H1 (cell line): ENCODE data around the gene HDAC7. TPM values are rescaled to one million over a fixed set of nuclear protein-coding genes. Genes with fewer than 3 reads are reported as not detected.
A peak's percentile ranks its signal among the peaks of the same experiment; 100 is the strongest.

ENCODE experiments used
- CTCF ChIA-PET: fragments of 300-600 bp; sonication (Branson Sonifier 250); formaldehyde crosslinking; loops from one replicate; lab custom pipeline; 2021; ENCODE audit not compliant: partially characterized antibody; lab: Charles Lee
- POLR2A ChIA-PET: fragments of 300-600 bp; sonication (Branson Sonifier 250); formaldehyde crosslinking; loops from one replicate; lab custom pipeline; 2021; ENCODE audit warnings: inconsistent platforms; ENCODE audit not compliant: partially characterized antibody; lab: Charles Lee
- DNase-seq, 2 experiments: peaks; one replicate each; pipeline versions ENCODE4 v3.0.0 to v3.0.0-alpha.2; 2010 to 2022; ENCODE audit warnings: low spot score in 2 of 2, low read depth in 1 of 2, mixed read lengths in 1 of 2
- FAIRE-seq: peaks from 2 replicates; lab custom pipeline; 2011; peaks lifted over from hg19 to GRCh38; lab: Jason Lieb, UNC
- H2AFZ ChIP-seq: 2 replicates; pipeline ENCODE4 v1.8.1; 2012; ENCODE audit warnings: low read length, inconsistent platforms
- H2AK5ac ChIP-seq: 2 replicates; pipeline ENCODE4 v1.6.1; 2013; ENCODE audit warnings: low read depth, low read length
- H2BK120ac ChIP-seq: replicated peaks from 2 replicates; pipeline ENCODE3; 2013; ENCODE audit warnings: low read depth, low read length, inconsistent platforms
- H2BK12ac ChIP-seq: 2 replicates; pipeline ENCODE4 v1.6.1; 2013; ENCODE audit warnings: low read depth, low read length
- H2BK15ac ChIP-seq: 2 replicates; pipeline ENCODE4 v1.6.1; 2013; ENCODE audit warnings: low read length
- H2BK20ac ChIP-seq: 2 replicates; pipeline ENCODE4 v1.6.1; 2013; ENCODE audit warnings: low read length
- H2BK5ac ChIP-seq: 2 replicates; pipeline ENCODE4 v1.6.1; 2013; ENCODE audit warnings: low read depth, low read length
- H3K14ac ChIP-seq: 2 replicates; pipeline ENCODE4 v1.6.1; 2013; ENCODE audit warnings: inconsistent platforms; ENCODE audit not compliant: insufficient read length
- H3K18ac ChIP-seq: 2 replicates; pipeline ENCODE4 v1.6.1; 2013; ENCODE audit warnings: low read length; ENCODE audit errors: extremely low read depth
- H3K23ac ChIP-seq: 2 replicates; pipeline ENCODE4 v1.6.1; 2013; ENCODE audit warnings: inconsistent platforms; ENCODE audit not compliant: insufficient read length
- H3K23me2 ChIP-seq: 2 replicates; pipeline ENCODE4 v1.6.1; 2013; ENCODE audit warnings: low read depth, low read length
- H3K27ac ChIP-seq: 2 replicates; pipeline ENCODE4 v1.6.1; 2011; ENCODE audit warnings: low read depth, low read length, inconsistent platforms
- H3K27me3 ChIP-seq, 4 experiments: replicated peaks in 1 of 4; 1 replicate in 1 of 4; 2 replicates in 3 of 4; pipeline versions ENCODE4 v1.6.1 to v1.8.1; 2011 to 2013; ENCODE audit warnings: low read length in 3 of 4, mild to moderate bottlenecking in 3 of 4, inconsistent platforms in 2 of 4, mixed read lengths in 2 of 4, moderate library complexity in 1 of 4; ENCODE audit not compliant: control insufficient read depth in 3 of 4, insufficient read depth in 3 of 4; ENCODE audit errors: extremely low read depth in 1 of 4
- H3K36me3 ChIP-seq, 4 experiments: 2 replicates each; pipeline versions ENCODE4 v1.6.1 to v1.8.1; 2011 to 2013; ENCODE audit warnings: mild to moderate bottlenecking in 4 of 4, low read length in 3 of 4, moderate library complexity in 2 of 4, control low read depth in 1 of 4, inconsistent platforms in 1 of 4; ENCODE audit not compliant: insufficient read depth in 4 of 4, control insufficient read depth in 2 of 4
- H3K4ac ChIP-seq: replicated peaks from 2 replicates; pipeline ENCODE3; 2013; ENCODE audit warnings: low read length, low read depth, mixed read lengths, inconsistent platforms; ENCODE audit not compliant: insufficient read length
- H3K4me1 ChIP-seq, 4 experiments: replicated peaks in 1 of 4; 1 replicate in 1 of 4; 2 replicates in 3 of 4; pipeline versions ENCODE4 v1.6.1 to v1.8.1; 2011 to 2013; ENCODE audit warnings: low read length in 3 of 4, inconsistent platforms in 2 of 4, mixed read lengths in 1 of 4; ENCODE audit not compliant: insufficient read depth in 4 of 4, control insufficient read depth in 3 of 4
- H3K4me2 ChIP-seq, 2 experiments: 2 replicates each; pipeline versions ENCODE4 v1.6.1 to v1.8.1; 2011 to 2013; ENCODE audit warnings: low read depth in 2 of 2, low read length in 2 of 2, control low read depth in 1 of 2, inconsistent platforms in 1 of 2, mild to moderate bottlenecking in 1 of 2; ENCODE audit not compliant: insufficient read depth in 1 of 2
- H3K4me3 ChIP-seq, 4 experiments: fragments of 200-600, 300-600 bp in 1 of 4; sonication (generic), shearing (Covaris generic), sonication (Bioruptor Twin) in 1 of 4; 2 replicates each; pipeline versions ENCODE4 v1.5.1 to v1.8.1; 2011 to 2016; ENCODE audit warnings: low read length in 4 of 4, low read depth in 3 of 4, control low read depth in 2 of 4, inconsistent platforms in 2 of 4, mild to moderate bottlenecking in 2 of 4, mixed read lengths in 1 of 4, moderate library complexity in 1 of 4; ENCODE audit not compliant: insufficient read depth in 2 of 4; ENCODE audit errors: extremely low read depth in 1 of 4
- H3K56ac ChIP-seq: replicated peaks from 2 replicates; pipeline ENCODE3; 2013; ENCODE audit warnings: low read depth, mild to moderate bottlenecking, mixed read lengths, low read length, inconsistent platforms; ENCODE audit not compliant: insufficient read length
- H3K79me1 ChIP-seq: 2 replicates; pipeline ENCODE4 v1.6.1; 2013; ENCODE audit warnings: low read depth, low read length, control low read depth
- H3K79me2 ChIP-seq, 2 experiments: 2 replicates each; pipeline versions ENCODE4 v1.6.1 to v1.8.1; 2012 to 2013; ENCODE audit warnings: low read length in 2 of 2, mild to moderate bottlenecking in 2 of 2, inconsistent platforms in 1 of 2; ENCODE audit not compliant: insufficient read depth in 2 of 2, control insufficient read depth in 1 of 2
- H3K9ac ChIP-seq, 4 experiments: replicated peaks in 1 of 4; 1 replicate in 1 of 4; 2 replicates in 3 of 4; pipeline versions ENCODE4 v1.6.1 to v1.8.1; 2011 to 2013; ENCODE audit warnings: low read depth in 3 of 4, low read length in 3 of 4, control low read depth in 2 of 4, mild to moderate bottlenecking in 2 of 4, moderate library complexity in 2 of 4, inconsistent platforms in 1 of 4; ENCODE audit errors: extremely low read depth in 1 of 4
- H3K9me3 ChIP-seq, 2 experiments: 2 replicates each; pipeline versions ENCODE4 v1.6.1 to v1.8.1; 2012 to 2013; ENCODE audit warnings: mild to moderate bottlenecking in 2 of 2, moderate library complexity in 2 of 2, control low read depth in 1 of 2, inconsistent platforms in 1 of 2, low read depth in 1 of 2, low read length in 1 of 2, mixed read lengths in 1 of 2; ENCODE audit not compliant: insufficient read depth in 2 of 2
- H4K20me1 ChIP-seq, 2 experiments: replicated peaks in 1 of 2; 2 replicates each; pipeline versions ENCODE3 to v1.8.1; 2011 to 2013; ENCODE audit warnings: inconsistent platforms in 2 of 2, low read length in 2 of 2, mild to moderate bottlenecking in 1 of 2; ENCODE audit not compliant: insufficient read depth in 2 of 2, control insufficient read depth in 1 of 2
- H4K5ac ChIP-seq: 2 replicates; pipeline ENCODE4 v1.6.1; 2013; ENCODE audit warnings: low read length, low read depth, mixed read lengths, inconsistent platforms; ENCODE audit not compliant: insufficient read length
- H4K8ac ChIP-seq: 2 replicates; pipeline ENCODE4 v1.8.0; 2013; ENCODE audit warnings: mild to moderate bottlenecking, moderate library complexity, low read length, inconsistent platforms; ENCODE audit not compliant: insufficient read depth; ENCODE audit errors: extremely low read depth
- H4K91ac ChIP-seq: replicated peaks from 2 replicates; pipeline ENCODE3; 2013; ENCODE audit warnings: low read length, mixed read lengths, inconsistent platforms; ENCODE audit not compliant: insufficient read length
- BRCA1 ChIP-seq: IDR thresholded peaks from 2 replicates; pipeline ENCODE4 v1.6.1; 2012; ENCODE audit warnings: low read depth, low read length, improper control_type of control experiment
- CBX5 ChIP-seq: fragments of 300-800, 300-1000 bp; sonication (generic); IDR thresholded peaks from 2 replicates; pipeline ENCODE4 v1.7.1; 2016; ENCODE audit warnings: antibody characterized with exemption, low read length, low read depth
- WGBS, 2 experiments: shearing (Covaris generic) in 1 of 2; methylation state at CpG; one replicate each; pipeline versions ENCODE4 v1.1.6 to v1.1.7; 2013 to 2015; ENCODE audit warnings: low lambda C conversion rate in 2 of 2, mixed read lengths in 2 of 2, inconsistent platforms in 1 of 2, low coverage in 1 of 2, missing lambda C conversion rate in 1 of 2; ENCODE audit not compliant: insufficient replicate concordance in 2 of 2, insufficient coverage in 1 of 2, insufficient read length in 1 of 2; ENCODE audit errors: extremely low coverage in 1 of 2, missing lambda C conversion rate in 1 of 2; 5-methylcytosine and 5-hydroxymethylcytosine counted together
- polyA plus RNA-seq, 7 experiments: library from polyadenylated mRNA; depleted of rRNA in 3 of 7; stranded (reverse) in 5 of 7; unstranded in 2 of 7; fragments of >200 nt in 5 of 7; fragments of 200-250 nt in 2 of 7; gene quantifications; 1 replicate in 5 of 7; 2 replicates in 1 of 7; 4 replicates in 1 of 7; pipeline versions ENCODE4 v1.2.1 to v1.2.3, GENCODE V29; 2011 to 2013; ENCODE audit warnings: missing spikeins in 2 of 7, mixed read lengths in 2 of 7
- total RNA-seq: library from RNA; stranded (reverse); fragmentation: NEBNext Ultra II Directional; extraction: Animal tissue kit (Norgen Biotek cat#: 25700); gene quantifications from 2 replicates; pipeline ENCODE4 v1.2.1, GENCODE V29; 2021

HDAC7 gene
- total and polyA plus RNA-seq, 2 of the 8 experiments (the other 6 are each of a cell fraction or from before 2014, with no cell fraction given) = 25.5 to 84.9 TPM

DNA sequence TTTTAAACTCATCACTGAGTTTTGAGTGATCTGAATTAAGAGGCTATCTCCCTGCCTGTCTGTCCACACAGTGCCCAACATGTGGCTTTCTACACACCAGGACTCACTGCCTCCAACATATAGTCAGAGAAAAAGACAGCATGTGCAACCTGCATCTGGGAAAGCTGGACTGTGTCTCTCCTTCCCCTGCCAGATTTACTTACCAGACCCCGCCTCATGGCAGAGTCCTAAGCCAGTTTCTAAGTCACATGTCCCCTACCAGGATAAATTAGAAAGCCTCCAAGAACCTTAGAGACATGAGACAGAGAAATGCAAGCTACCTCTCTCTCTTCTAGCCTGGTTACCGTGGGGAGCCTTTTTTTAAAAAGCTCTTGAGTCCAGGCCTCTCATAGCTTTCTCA is 2.7 kb upstream of the HDAC7 start:
- ChIA-PET CTCF (interaction anchor here (1.3 to 58.8 kb wide), 7 partner anchors 9 to 79 kb away, joined by 4 to 2001 read pairs (median 18); no protein-coding TSS in a partner anchor), POLR2A (interaction anchor here (1.7 to 29.3 kb wide), 4 partner anchors 11 to 41 kb away, joined by 6 to 480 read pairs (median 14); no protein-coding TSS in a partner anchor)
- Histone ChIP-seq H3K9ac (no peak overlapping the region), H2BK5ac (no peak overlapping the region), H2BK20ac (no peak overlapping the region; the same call in 1 of the 2 replicates), H3K4me3 (no peak overlapping the region), H3K27me3 (no peaks in the 10 kb centered on the region; a peak in 2 of 7 replicates), H3K36me3 (no peaks in the 10 kb centered on the region), H2BK15ac (no peak overlapping the region; the same call in 1 of the 2 replicates), H3K56ac (no peak overlapping the region), H3K4me2 (no peak overlapping the region), H3K23me2 (peaks cover 9% of the 10 kb centered on the region), H4K20me1 (peaks cover 2 to 6% of the 10 kb centered on the region in 2 experiments), H4K91ac (no peak overlapping the region), H4K8ac (no peak overlapping the region; the same call in 1 of the 2 replicates), H2BK12ac (no peak overlapping the region), H4K5ac (no peak overlapping the region), H2AK5ac (no peak overlapping the region), H2AFZ (no peak overlapping the region), H3K27ac (no peak overlapping the region), H3K4ac (no peak overlapping the region), H2BK120ac (no peak overlapping the region), H3K18ac (peak overlapping the region; percentile 7; the same call in 1 of the 2 replicates), H3K79me1 (peaks cover 4% of the 10 kb centered on the region), H3K79me2 (peaks cover 0 to 21% of the 10 kb centered on the region in 2 experiments; a peak in 2 of 4 replicates), H3K4me1 (peaks cover 0 to 32% (median 24%) of the 10 kb centered on the region in 4 experiments; a peak in 6 of 7 replicates), H3K23ac (no peak overlapping the region), H3K9me3 (no peaks in the 10 kb centered on the region), H3K14ac (no peak overlapping the region)
- WGBS, 2 experiments = 50% methylated on average over 2 of the region's 2 CpGs; no CpG with 5 or more reads in 1 of the 2 experiments
- TF ChIP-seq BRCA1 = no peak
- TF ChIP-seq CBX5 = no peak
- DNase-seq = no peak
- no peak for FAIRE-seq
